ENCODE results near the gene ACIN1. TPM values are rescaled to one million over a fixed set of nuclear protein-coding genes. Genes with fewer than 3 reads are reported as not detected.

ACIN1 gene
- polyA plus RNA-seq (ENCODE audit: insufficient read length in 3 of 3): 100 to 1,000 TPM; 253 to 342 (median 271) TPM
- long read RNA-seq, donor 1, partial matches to known transcripts: 59 of 64 reads
- long read RNA-seq, donor 1, other reads (novel, unspliced or antisense): 0 of 64 reads
- long read RNA-seq, donor 2, partial matches to known transcripts: 68 of 75 reads
- long read RNA-seq, donor 2, other reads (novel, unspliced or antisense): 0 of 75 reads
- long read RNA-seq, donor 3, partial matches to known transcripts: 89 of 95 reads
- long read RNA-seq, donor 3, other reads (novel, unspliced or antisense): 0 of 95 reads
- long read RNA-seq, donor 4, partial matches to known transcripts: 95 of 103 reads
- long read RNA-seq, donor 4, other reads (novel, unspliced or antisense): 0 of 103 reads
- long read RNA-seq, donor 5: 0 reads
- long read RNA-seq, donor 6, partial matches to known transcripts: 193 of 211 reads
- long read RNA-seq, donor 6, other reads (novel, unspliced or antisense): 8 of 211 reads
- long read RNA-seq, donor 7, partial matches to known transcripts: 272 of 361 reads
- long read RNA-seq, donor 7, other reads (novel, unspliced or antisense): 81 of 361 reads
- long read RNA-seq, donor 8: 0 reads
- long read RNA-seq, donor 9, full-length matches to known transcripts: 4 of 72 reads
- long read RNA-seq, donor 9, partial matches to known transcripts: 62 of 72 reads
- long read RNA-seq, donor 9, other reads (novel, unspliced or antisense): 6 of 72 reads
- long read RNA-seq, donor 10, full-length matches to known transcripts: 6 of 162 reads
- long read RNA-seq, donor 10, partial matches to known transcripts: 156 of 162 reads
- long read RNA-seq, donor 10, other reads (novel, unspliced or antisense): 0 of 162 reads
- long read RNA-seq, donor 11, partial matches to known transcripts: 81 of 95 reads
- long read RNA-seq, donor 11, other reads (novel, unspliced or antisense): 0 of 95 reads
- long read RNA-seq, donor 12, partial matches to known transcripts: 48 of 49 reads
- long read RNA-seq, donor 12, other reads (novel, unspliced or antisense): 0 of 49 reads
- long read RNA-seq, donor 13: 0 reads
- long read RNA-seq, donor 14, partial matches to known transcripts: 28 of 33 reads
- long read RNA-seq, donor 14, other reads (novel, unspliced or antisense): 0 of 33 reads
- long read RNA-seq, donor 15, partial matches to known transcripts: 27 of 30 reads
- long read RNA-seq, donor 15, other reads (novel, unspliced or antisense): 0 of 30 reads
- long read RNA-seq, donor 16, transcript ACIN1-215 (3 exons, 514 nt): minor isoform, 5 of 471 reads
- long read RNA-seq, donor 16, transcript ACIN1-212 (2 exons, 366 nt): major isoform, 9 of 471 reads
- long read RNA-seq, donor 16, transcript ACIN1-216 (7 exons, 1,017 nt): minor isoform, 6 of 471 reads
- long read RNA-seq, donor 16, partial matches to known transcripts: 418 of 471 reads
- long read RNA-seq, donor 16, other reads (novel, unspliced or antisense): 22 of 471 reads

GRCh38 chr14:23094666-23095195 is at the start of gene ACIN1:
Gene ACIN1, minus strand, starts transcription at chr14:23095136. Its CDS starts 24 bp downstream, at chr14:23095112.
- peak in 10 of 11 donors; percentile 74 to 89 (median 81) for DNase-seq (ENCODE audit: extremely low read depth in 1 of 11, low read depth in 9 of 11, low spot score in 4 of 11)

- no peak for DNase-seq (ENCODE audit: extremely low read depth in 1 of 11, low read depth in 9 of 11, low spot score in 4 of 11)
These were observed 49.0 kb upstream of the ACIN1 start for GRCh38 chr14:23143911-23144310.

- DNase-seq (ENCODE audit: extremely low read depth in 1 of 11, low read depth in 9 of 11, low spot score in 4 of 11): no peak
These were observed 47.9 kb upstream of the ACIN1 start for GRCh38 chr14:23142826-23143225.

GRCh38 chr14:23141706-23142444 is 46.9 kb upstream of the ACIN1 start:
- DNase-seq (ENCODE audit: extremely low read depth in 1 of 11, low read depth in 9 of 11, low spot score in 4 of 11): peak in 1 of 11 donors; percentile 41

GRCh38 chr14:23140371-23140770 is 45.4 kb upstream of the ACIN1 start:
- DNase-seq (ENCODE audit: extremely low read depth in 1 of 11, low read depth in 9 of 11, low spot score in 4 of 11): no peak

GRCh38 chr14:23139874-23140273 is 44.9 kb upstream of the ACIN1 start:
- DNase-seq (ENCODE audit: extremely low read depth in 1 of 11, low read depth in 9 of 11, low spot score in 4 of 11): no peak

GRCh38 chr14:23137813-23138535 is 43.0 kb upstream of the ACIN1 start:
- no peak for DNase-seq (ENCODE audit: extremely low read depth in 1 of 11, low read depth in 9 of 11, low spot score in 4 of 11)

- no peak for DNase-seq (ENCODE audit: extremely low read depth in 1 of 11, low read depth in 9 of 11, low spot score in 4 of 11)
These were observed 42.4 kb upstream of the ACIN1 start for GRCh38 chr14:23137192-23137812.

GRCh38 chr14:23136566-23137133 is 41.7 kb upstream of the ACIN1 start:
- DNase-seq (ENCODE audit: extremely low read depth in 1 of 11, low read depth in 9 of 11, low spot score in 4 of 11): no peak

- no peak for DNase-seq (ENCODE audit: extremely low read depth in 1 of 11, low read depth in 9 of 11, low spot score in 4 of 11)
These were observed 38.0 kb upstream of the ACIN1 start for GRCh38 chr14:23132970-23133369.

GRCh38 chr14:23131482-23131881 is 36.5 kb upstream of the ACIN1 start:
- DNase-seq (ENCODE audit: extremely low read depth in 1 of 11, low read depth in 9 of 11, low spot score in 4 of 11): no peak

- DNase-seq (ENCODE audit: extremely low read depth in 1 of 11, low read depth in 9 of 11, low spot score in 4 of 11): no peak
These were observed 35.9 kb upstream of the ACIN1 start for GRCh38 chr14:23130871-23131270.

GRCh38 chr14:23129759-23130316 is 34.9 kb upstream of the ACIN1 start:
- DNase-seq (ENCODE audit: extremely low read depth in 1 of 11, low read depth in 9 of 11, low spot score in 4 of 11): no peak

- no peak for DNase-seq (ENCODE audit: extremely low read depth in 1 of 11, low read depth in 9 of 11, low spot score in 4 of 11)
These were observed 34.2 kb upstream of the ACIN1 start for GRCh38 chr14:23128969-23129758.

- no peak for DNase-seq (ENCODE audit: extremely low read depth in 1 of 11, low read depth in 9 of 11, low spot score in 4 of 11)
These were observed 32.9 kb upstream of the ACIN1 start for GRCh38 chr14:23127861-23128260.
